Stimulated activated naive CD8-positive, alpha-beta T cell treated with anti-CD3 and anti-CD28 coated beads, Interleukin-15, amount 100 ng/mL, for 72 hours (primary cell): ENCODE results near the gene PGAM2.
A peak's percentile ranks its signal among the peaks of the same experiment; 100 is the strongest.

Source experiments
- ATAC-seq: fragments of 150-1000 bp; cut with Tn5 transposase; 2 replicates; pipeline ENCODE4 v1.10.0; 2021; ENCODE audit warnings: mild to moderate bottlenecking, moderate library complexity
- DNase-seq, 2 donors: peaks; one replicate each; pipeline ENCODE4 v3.0.0; 2021 to 2022
- H3K27ac Mint-ChIP-seq, 2 donors: one replicate each; pipeline ENCODE4 v1.8.0; 2022; ENCODE audit warnings: mild to moderate bottlenecking in 2 of 2, mixed read lengths in 2 of 2, moderate library complexity in 2 of 2
- H3K27me3 Mint-ChIP-seq: one replicate; pipeline ENCODE4 v1.8.0; 2022; ENCODE audit warnings: mixed read lengths
- H3K4me1 Mint-ChIP-seq: one replicate; pipeline ENCODE4 v1.8.0; 2022; ENCODE audit warnings: mild to moderate bottlenecking, mixed read lengths
- H3K4me3 Mint-ChIP-seq, 2 donors: one replicate each; pipeline ENCODE4 v1.8.0; 2022; ENCODE audit warnings: mild to moderate bottlenecking in 2 of 2, mixed read lengths in 2 of 2, moderate library complexity in 1 of 2
- H3K9me3 Mint-ChIP-seq, 2 donors: one replicate each; pipeline ENCODE4 v1.8.0; 2022; ENCODE audit warnings: mixed read lengths in 2 of 2

Gene PGAM2

DNA sequence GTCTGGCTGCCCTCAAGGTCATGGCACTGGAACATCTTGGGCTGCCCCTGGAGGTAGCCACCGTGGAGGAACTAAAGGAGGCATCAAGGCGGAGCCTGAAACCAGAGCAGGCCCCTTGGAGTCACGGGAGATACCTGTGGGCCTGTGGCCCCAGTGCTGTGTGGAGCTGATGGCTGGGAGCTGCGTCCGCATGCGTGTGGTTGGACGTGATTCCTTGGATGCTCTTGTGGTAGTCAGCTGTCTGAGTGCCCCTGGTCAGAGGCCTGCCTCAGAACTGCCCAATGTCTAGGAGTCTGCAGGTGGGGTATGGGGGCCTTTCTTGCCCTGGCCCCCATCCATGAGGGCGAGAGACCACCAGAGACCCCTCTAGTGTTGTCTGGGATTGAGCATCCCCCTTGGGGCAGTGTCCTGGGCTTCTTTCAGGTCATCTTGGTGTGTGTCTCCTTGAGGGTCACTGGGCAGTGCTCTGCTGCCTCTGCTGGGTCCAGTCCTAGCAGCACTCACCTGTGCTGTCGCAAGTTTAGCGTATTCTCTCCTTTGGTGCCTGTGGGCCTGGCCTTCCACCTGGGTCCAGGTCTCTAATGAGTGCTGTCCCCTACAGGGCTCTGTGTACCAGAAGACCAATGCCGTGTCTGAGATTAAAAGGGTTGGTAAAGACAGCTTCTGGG is 8.1 kb downstream of the PGAM2 start:
- H3K9me3 Mint-ChIP-seq: no peaks in the 10 kb centered on the region
- DNase-seq (no peak), ATAC-seq (no peak)
- no peaks in the 10 kb centered on the region for H3K27me3 Mint-ChIP-seq
- peak overlapping the region in 1 of 2 donors; percentile 42 for H3K27ac Mint-ChIP-seq
- H3K4me3 Mint-ChIP-seq: peak overlapping the region in 1 of 2 donors; percentile 32
- peaks cover 44% of the 10 kb centered on the region for H3K4me1 Mint-ChIP-seq

DNA sequence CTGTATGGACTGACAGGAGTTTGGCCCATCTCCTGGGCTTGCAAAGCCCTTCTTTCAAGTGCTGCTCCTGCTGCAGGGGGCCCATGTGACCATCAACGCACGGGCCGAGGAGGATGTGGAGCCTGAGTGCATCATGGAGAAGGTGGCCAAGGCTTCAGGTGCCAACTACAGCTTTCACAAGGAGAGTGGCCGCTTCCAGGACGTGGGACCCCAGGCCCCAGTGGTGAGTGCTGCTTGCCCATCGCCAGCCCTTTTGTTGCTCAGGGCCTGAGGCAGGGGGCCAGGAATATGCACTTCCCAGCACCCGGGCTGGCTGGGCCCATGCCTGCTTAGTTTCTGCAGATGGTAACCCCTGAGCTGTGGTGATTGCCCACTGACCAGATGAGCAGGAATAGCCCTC is 8.7 kb downstream of the PGAM2 start:
- DNase-seq (no peak), ATAC-seq (no peak)
- Mint-ChIP-seq H3K27me3 (no peaks in the 10 kb centered on the region), H3K27ac (no peak overlapping the region), H3K4me3 (no peak overlapping the region), H3K4me1 (peaks cover 50% of the 10 kb centered on the region), H3K9me3 (no peaks in the 10 kb centered on the region)

DNA sequence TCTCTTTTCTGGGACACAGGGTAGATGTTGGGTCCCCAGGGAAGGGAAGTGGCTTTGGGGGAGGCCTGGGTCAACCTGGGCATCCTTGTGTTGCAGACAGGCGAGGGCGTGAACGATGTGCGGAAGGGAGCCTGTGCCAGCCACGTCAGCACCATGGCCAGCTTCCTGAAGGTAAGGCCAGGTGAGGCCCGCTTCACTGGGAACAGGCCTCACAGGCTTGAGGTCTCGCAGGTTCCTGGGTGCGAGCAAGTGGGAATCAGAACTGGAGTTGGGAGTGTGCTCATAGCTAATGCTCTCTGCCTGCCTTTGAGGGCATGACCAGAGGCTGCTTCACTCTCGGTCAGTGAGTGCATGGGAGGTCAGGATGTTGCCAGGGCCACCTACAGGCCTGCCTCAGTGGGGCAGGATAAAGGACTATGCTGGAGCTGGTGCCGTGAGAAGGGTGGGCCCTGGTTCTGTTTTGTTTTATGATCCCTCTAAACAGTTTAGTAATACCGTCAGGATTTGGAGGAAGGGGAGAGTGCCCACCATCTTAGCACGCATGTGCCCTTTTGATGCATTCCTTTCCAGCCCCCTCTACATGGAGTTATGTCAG is 12.5 kb downstream of the PGAM2 start:
- ATAC-seq: peak; percentile 52
- no peak overlapping the region for H3K27ac Mint-ChIP-seq
- no peak overlapping the region for H3K4me3 Mint-ChIP-seq
- no peaks in the 10 kb centered on the region for H3K9me3 Mint-ChIP-seq
- no peaks in the 10 kb centered on the region for H3K27me3 Mint-ChIP-seq
- peaks cover 72% of the 10 kb centered on the region for H3K4me1 Mint-ChIP-seq
- no peak for DNase-seq

DNA sequence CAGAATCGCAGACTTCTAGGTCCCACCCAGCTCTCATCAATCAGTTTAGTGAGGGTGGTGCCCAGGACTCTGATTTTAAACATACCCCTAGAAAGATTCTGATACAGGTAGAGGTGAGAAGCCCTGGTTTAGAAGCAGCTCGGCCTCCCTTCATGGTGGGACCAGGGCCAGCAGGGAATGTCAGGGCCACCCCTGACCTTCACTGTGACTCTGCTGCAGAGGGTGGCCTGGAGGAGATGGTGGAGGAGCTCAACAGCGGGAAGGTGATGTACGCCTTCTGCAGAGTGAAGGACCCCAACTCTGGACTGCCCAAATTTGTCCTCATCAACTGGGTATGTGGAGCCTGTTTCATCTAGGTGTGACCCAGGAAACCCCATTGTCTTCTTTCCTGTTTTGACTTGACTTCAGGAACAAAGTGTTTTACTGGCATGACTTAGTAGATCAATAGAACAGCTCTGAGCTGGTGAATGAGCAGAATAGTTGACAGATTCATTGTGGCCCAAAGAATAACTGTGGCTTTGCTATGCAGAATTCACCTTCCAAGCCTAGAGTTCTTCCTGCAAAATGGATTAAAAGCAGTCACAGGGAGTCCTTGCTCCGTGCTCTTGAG is 13.7 kb downstream of the PGAM2 start:
- peaks cover 72% of the 10 kb centered on the region for H3K4me1 Mint-ChIP-seq
- H3K27me3 Mint-ChIP-seq: no peaks in the 10 kb centered on the region
- ATAC-seq (no peak), DNase-seq (no peak)
- H3K4me3 Mint-ChIP-seq: no peak overlapping the region
- peak overlapping the region in 1 of 2 donors; percentile 46 for H3K27ac Mint-ChIP-seq
- H3K9me3 Mint-ChIP-seq: no peaks in the 10 kb centered on the region

DNA sequence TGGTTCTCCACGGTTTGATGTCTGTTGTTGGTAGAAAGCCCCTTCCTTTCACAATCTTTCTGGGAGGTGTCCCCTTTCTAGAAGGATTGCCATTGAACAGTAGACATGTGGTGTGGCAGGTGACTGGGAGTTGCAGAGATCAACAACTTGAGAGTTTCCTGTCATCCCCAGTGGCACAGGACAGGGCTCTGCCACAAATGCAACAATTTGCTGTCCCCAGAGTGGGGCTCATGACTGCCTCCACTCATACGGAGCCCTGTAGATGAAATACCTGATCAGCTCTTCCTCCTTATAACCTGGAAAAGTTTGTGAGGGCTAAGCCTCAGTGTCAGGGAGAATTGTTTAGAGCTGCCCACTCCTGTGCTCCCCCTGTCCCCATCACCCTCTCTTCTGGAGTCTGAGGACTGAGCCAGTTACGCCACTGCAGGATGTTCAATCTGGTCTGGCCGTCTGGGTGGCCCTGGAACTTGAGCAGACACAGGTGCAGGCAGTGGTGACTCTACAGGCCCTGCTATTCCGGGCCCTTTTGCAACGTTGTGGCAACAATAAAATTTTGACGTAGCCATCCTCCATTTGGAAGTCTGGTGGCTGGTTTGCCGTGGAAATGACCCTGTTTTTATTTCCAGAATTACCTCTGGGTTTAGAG is 14.3 kb downstream of the PGAM2 start:
- no peak overlapping the region for H3K4me3 Mint-ChIP-seq
- peaks cover 76% of the 10 kb centered on the region for H3K4me1 Mint-ChIP-seq
- no peaks in the 10 kb centered on the region for H3K27me3 Mint-ChIP-seq
- H3K9me3 Mint-ChIP-seq: no peaks in the 10 kb centered on the region
- DNase-seq (no peak), ATAC-seq (no peak)
- H3K27ac Mint-ChIP-seq: peak overlapping the region in 1 of 2 donors; percentile 87

- no peak for ATAC-seq
- H3K4me3 Mint-ChIP-seq: peak overlapping the region in 1 of 2 donors; percentile 19
- H3K27ac Mint-ChIP-seq: peak overlapping the region; percentile 80 to 87
- peaks cover 77% of the 10 kb centered on the region for H3K4me1 Mint-ChIP-seq
- no peaks in the 10 kb centered on the region for H3K27me3 Mint-ChIP-seq
- no peaks in the 10 kb centered on the region for H3K9me3 Mint-ChIP-seq
- no peak for DNase-seq
Observed at GRCh38 chr7:44050121-44050914, 15.0 kb downstream of the PGAM2 start.

DNA sequence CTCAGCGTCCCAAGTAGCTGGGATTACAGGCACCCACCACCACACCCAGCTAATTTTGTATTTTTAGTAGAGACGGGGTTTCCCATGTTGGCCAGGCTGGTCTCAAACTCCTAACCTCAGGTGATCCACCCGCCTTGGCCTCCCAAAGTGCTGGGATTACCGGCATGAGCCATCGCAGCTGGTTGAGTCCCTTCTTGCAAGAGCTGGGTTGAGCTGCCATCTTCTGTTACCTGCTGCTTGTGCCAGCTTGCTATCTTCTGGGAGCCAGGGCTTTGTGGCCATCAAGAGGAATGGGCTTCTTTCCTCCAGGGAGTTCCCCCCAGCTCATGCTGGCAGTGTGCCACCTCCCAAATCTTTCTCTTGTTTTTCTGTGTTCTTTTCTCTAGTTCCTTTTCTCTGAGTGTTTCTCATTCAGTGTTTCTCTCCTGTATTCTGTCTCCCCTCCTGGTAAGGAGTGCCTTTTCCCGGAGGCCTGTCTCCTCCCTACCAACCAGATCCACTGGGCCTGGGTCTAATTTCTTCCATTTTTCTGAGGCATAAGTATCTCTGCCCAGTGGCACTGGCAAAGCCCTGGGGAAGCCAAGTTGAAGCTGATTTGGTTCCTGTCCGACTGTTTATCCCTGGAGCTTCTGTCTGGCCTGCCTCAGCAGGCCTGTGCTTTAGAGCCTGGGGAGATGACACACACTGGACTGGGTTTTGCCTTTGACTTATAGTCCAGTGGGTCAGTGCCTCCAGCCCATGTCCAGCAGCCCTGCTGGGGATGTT is 17.2 kb downstream of the PGAM2 start:
- DNase-seq (no peak), ATAC-seq (no peak)
- no peaks in the 10 kb centered on the region for H3K9me3 Mint-ChIP-seq
- no peaks in the 10 kb centered on the region for H3K27me3 Mint-ChIP-seq
- H3K4me3 Mint-ChIP-seq: peak overlapping the region; percentile 17 to 29
- H3K4me1 Mint-ChIP-seq: peaks cover 85% of the 10 kb centered on the region
- H3K27ac Mint-ChIP-seq: peak overlapping the region; percentile 67 to 74

GRCh38 chr7:44046321-44047061 is 18.9 kb downstream of the PGAM2 start:
- ATAC-seq (peak; percentile 77), DNase-seq (peak in 1 of 2 donors; percentile 50)
- H3K27me3 Mint-ChIP-seq: no peaks in the 10 kb centered on the region
- H3K27ac Mint-ChIP-seq: peak overlapping the region; percentile 43 to 90
- H3K4me1 Mint-ChIP-seq: peaks cover 69% of the 10 kb centered on the region
- no peaks in the 10 kb centered on the region for H3K9me3 Mint-ChIP-seq
- peak overlapping the region; percentile 77 to 93 for H3K4me3 Mint-ChIP-seq

- ATAC-seq: peak; percentile 9
- Mint-ChIP-seq H3K4me3 (peak overlapping the region; percentile 77 to 93), H3K4me1 (peaks cover 66% of the 10 kb centered on the region), H3K27ac (peak overlapping the region; percentile 72 to 93), H3K9me3 (no peaks in the 10 kb centered on the region), H3K27me3 (no peaks in the 10 kb centered on the region)
- DNase-seq: no peak
Observed at GRCh38 chr7:44045226-44046014, 19.9 kb downstream of the PGAM2 start.

- Mint-ChIP-seq H3K4me1 (peaks cover 58% of the 10 kb centered on the region), H3K27ac (peak within 1 kb of the TSS; percentile 91 to 94), H3K9me3 (no peaks in the 10 kb centered on the region), H3K4me3 (peak within 1 kb of the TSS; percentile 77 to 93), H3K27me3 (no peaks in the 10 kb centered on the region)
- DNase-seq (peak; percentile 82 to 88), ATAC-seq (peak; percentile 71)
Observed at GRCh38 chr7:44044315-44045225, 20.8 kb downstream of the PGAM2 start, which contains the start of gene DBNL. Gene DBNL, plus strand, starts transcription at chr7:44044702. Its CDS starts 36 bp downstream, at chr7:44044738.

DNA sequence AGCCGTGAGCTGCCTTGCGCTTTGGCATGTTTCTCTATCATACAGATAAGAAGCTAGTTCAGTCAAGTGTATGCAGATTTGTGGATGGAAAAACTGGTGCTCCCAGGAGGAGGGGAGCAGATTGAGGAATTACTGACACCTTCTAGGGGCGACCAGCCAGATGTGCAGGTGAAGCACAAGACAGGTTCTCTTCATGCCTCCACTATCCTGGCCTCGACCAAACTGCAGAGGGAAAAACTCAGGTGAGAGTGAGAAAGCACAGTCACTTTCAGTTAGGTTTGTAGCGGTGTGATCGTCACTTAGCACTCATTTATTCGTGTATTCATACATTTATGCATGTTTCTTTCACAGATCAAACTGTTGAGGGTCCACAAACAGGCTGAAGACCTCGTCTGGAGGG is 21.5 kb downstream of the PGAM2 start:
- ATAC-seq: no peak

DNA sequence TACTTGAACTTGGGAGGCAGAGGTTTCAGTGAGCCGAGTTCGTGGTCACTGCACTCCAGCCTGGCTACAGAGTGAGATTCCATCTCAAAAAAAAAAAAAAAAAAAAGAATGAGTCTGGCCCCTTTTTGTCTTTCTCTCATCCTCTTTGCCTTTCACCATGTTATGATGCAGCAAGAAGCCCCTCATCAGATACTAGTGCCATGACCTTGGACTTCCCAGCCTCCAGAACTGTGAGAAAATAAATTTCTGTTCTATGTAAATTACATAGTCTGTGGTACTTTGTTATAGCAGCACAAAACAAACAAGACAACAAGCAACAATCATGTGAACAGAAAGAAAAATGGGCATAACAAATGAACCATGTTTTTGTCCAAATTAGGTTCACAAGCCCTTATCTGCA is 23.1 kb downstream of the PGAM2 start:
- H3K27ac Mint-ChIP-seq: no peak overlapping the region
- ATAC-seq (no peak), DNase-seq (no peak)
- H3K27me3 Mint-ChIP-seq: no peaks in the 10 kb centered on the region
- H3K9me3 Mint-ChIP-seq: no peaks in the 10 kb centered on the region
- peaks cover 40% of the 10 kb centered on the region for H3K4me1 Mint-ChIP-seq
- peak overlapping the region; percentile 22 to 24 for H3K4me3 Mint-ChIP-seq

More for the DNA sequence above, 21.5 kb downstream of the PGAM2 start:
- peak overlapping the region; percentile 72 to 94 for H3K27ac Mint-ChIP-seq
- H3K9me3 Mint-ChIP-seq: no peaks in the 10 kb centered on the region
- no peaks in the 10 kb centered on the region for H3K27me3 Mint-ChIP-seq
- H3K4me1 Mint-ChIP-seq: peaks cover 57% of the 10 kb centered on the region
- peak overlapping the region; percentile 77 to 93 for H3K4me3 Mint-ChIP-seq
- DNase-seq: no peak
